GM13977 (cell line): ENCODE data around the gene PARD3B.

Experiments
- DNase-seq: peaks from one replicate; pipeline ENCODE4 v3.0.0; 2012; ENCODE audit warnings: low spot score
- CTCF ChIP-seq: IDR thresholded peaks from 2 replicates; pipeline ENCODE4 v1.5.1; 2012; ENCODE audit warnings: mild to moderate bottlenecking, control low read depth; ENCODE audit not compliant: insufficient read depth; ENCODE audit errors: extremely low read depth, missing control alignments
- in situ Hi-C: fragments of 300-500 bp; cut with MboI; formaldehyde crosslinking; loops from one replicate; pipeline ENCODE4 v1.12.0; 2022; ENCODE audit warnings: low sequenced_read_pairs, low pct_unique_long_range_greater_than_20kb, mixed read lengths, inconsistent platforms; ENCODE audit not compliant: unreplicated experiment

The PARD3B gene

GRCh38 chr2:204738721-204739120 is 193.4 kb downstream of the PARD3B start:
- DNase-seq = no peak
- in situ Hi-C loops = no loop called here

GRCh38 chr2:204743393-204743960 is 198.2 kb downstream of the PARD3B start:
- in situ Hi-C loops = no loop called here
- no peak for TF ChIP-seq CTCF
- DNase-seq = no peak

More at GRCh38 chr2:204738721-204739120, 193.4 kb downstream of the PARD3B start:
- no peak for TF ChIP-seq CTCF

GRCh38 chr2:204744506-204744905 is 199.2 kb downstream of the PARD3B start:
- no peak for TF ChIP-seq CTCF
- in situ Hi-C loops = no loop called here
- no peak for DNase-seq

GRCh38 chr2:204748286-204748685 is 203.0 kb downstream of the PARD3B start:
- in situ Hi-C loops = no loop called here
- no peak for DNase-seq
- no peak for TF ChIP-seq CTCF

GRCh38 chr2:204749319-204749718 is 204.0 kb downstream of the PARD3B start:
- in situ Hi-C loops = no loop called here
- DNase-seq = no peak
- TF ChIP-seq CTCF = no peak

- in situ Hi-C loops = no loop called here
- TF ChIP-seq CTCF = no peak
- DNase-seq = no peak
Observed at GRCh38 chr2:204750389-204750788, 205.1 kb downstream of the PARD3B start.

- DNase-seq = no peak
- no peak for TF ChIP-seq CTCF
- in situ Hi-C loops = no loop called here
Observed at GRCh38 chr2:204751472-204751871, 206.2 kb downstream of the PARD3B start.
